Mucosa of descending colon (tissue), 3 donors: ENCODE results near the gene ACSF2. TPM values are rescaled to one million over a fixed set of nuclear protein-coding genes. Genes with fewer than 3 reads are reported as not detected.
A peak's percentile ranks its signal among the peaks of the same experiment; 100 is the strongest.

Source experiments
- ATAC-seq: fragments of 200-7000 bp; cut with Tn5 transposase; one replicate; pipeline ENCODE4 v1.9.1; 2020; ENCODE audit warnings: mild to moderate bottlenecking, moderate library complexity
- DNase-seq, 3 donors: peaks; one replicate each; pipeline ENCODE4 v3.0.0-alpha.2; 2020
- H3K36me3 ChIP-seq: fragments of 200-600 bp; one replicate; pipeline ENCODE4 v1.8.0; 2021; ENCODE audit warnings: low read depth, mild to moderate bottlenecking
- H3K4me1 ChIP-seq: fragments of 200-600 bp; one replicate; pipeline ENCODE4 v1.8.0; 2021; ENCODE audit warnings: low read depth, mild to moderate bottlenecking
- H3K4me3 ChIP-seq: fragments of 200-600 bp; one replicate; pipeline ENCODE4 v1.8.0; 2021; ENCODE audit warnings: mild to moderate bottlenecking
- H3K9me3 ChIP-seq: fragments of 200-600 bp; one replicate; pipeline ENCODE4 v1.8.0; 2021; ENCODE audit warnings: mild to moderate bottlenecking
- intact Hi-C, 2 donors: fragments of 100-400 bp; cut with DNase I in 1 of 2; cut with micrococcal nuclease in 1 of 2; formaldehyde crosslinking; loops; one replicate each; pipeline versions ENCODE4 v1.11.0 to v1.11.1; 2022; cut with DNase I, micrococcal nuclease
- total RNA-seq, 3 donors: library from RNA; stranded (reverse); fragmentation: NEBNext Ultra II Directional in 2 of 3; extraction: Animal tissue kit (Norgen Biotek cat#: 25700) in 2 of 3; gene quantifications; one replicate each; pipeline versions ENCODE4 v1.2.1 to v1.2.4, GENCODE V29; 2021 to 2023
- TF ChIP-seq, protein P1 (sequence below): fragments of 200-600 bp; IDR thresholded peaks from one replicate; pipeline ENCODE4 v1.8.0; 2022; ENCODE audit warnings: antibody characterized with exemption, mild to moderate bottlenecking
- donor health status: DM: no; HTN: no; CAD: no; lungs with moderate emphysema.
- donor health status: DM: no; HTN: no; CAD: no.
- donor health status: DM: no; HTN: yes; CAD: no.

Gene ACSF2
- total RNA-seq, 3 donors from 2014 or later = 79.7 to 246 (median 99.4) TPM

DNA sequence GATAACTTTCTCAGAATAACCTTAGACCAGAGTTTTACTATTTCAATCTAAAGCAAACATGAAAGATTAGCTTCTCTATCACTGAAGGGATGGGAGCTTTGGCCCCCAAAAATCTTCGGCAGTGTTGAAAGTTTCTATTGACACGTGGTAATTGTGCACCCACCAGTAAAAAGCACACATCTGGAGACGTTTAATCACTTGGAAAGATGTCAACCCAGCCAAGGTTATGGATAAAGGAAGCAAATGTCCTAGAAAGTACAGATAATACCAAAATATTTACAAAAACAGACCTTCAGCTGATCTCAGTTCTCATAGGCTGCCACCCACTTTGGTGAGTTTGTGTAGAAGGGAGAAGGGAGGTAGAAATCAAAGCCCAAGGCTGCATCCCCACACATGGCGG lies 87.5 kb downstream of the ACSF2 start:
- Histone ChIP-seq H3K4me1 (peaks cover 3% of the 10 kb centered on the region), H3K4me3 (no peak overlapping the region), H3K9me3 (no peaks in the 10 kb centered on the region), H3K36me3 (no peaks in the 10 kb centered on the region)
- intact Hi-C loops = no loop called here
- DNase-seq (no peak), ATAC-seq (no peak)
- TF ChIP-seq, protein P1, sequence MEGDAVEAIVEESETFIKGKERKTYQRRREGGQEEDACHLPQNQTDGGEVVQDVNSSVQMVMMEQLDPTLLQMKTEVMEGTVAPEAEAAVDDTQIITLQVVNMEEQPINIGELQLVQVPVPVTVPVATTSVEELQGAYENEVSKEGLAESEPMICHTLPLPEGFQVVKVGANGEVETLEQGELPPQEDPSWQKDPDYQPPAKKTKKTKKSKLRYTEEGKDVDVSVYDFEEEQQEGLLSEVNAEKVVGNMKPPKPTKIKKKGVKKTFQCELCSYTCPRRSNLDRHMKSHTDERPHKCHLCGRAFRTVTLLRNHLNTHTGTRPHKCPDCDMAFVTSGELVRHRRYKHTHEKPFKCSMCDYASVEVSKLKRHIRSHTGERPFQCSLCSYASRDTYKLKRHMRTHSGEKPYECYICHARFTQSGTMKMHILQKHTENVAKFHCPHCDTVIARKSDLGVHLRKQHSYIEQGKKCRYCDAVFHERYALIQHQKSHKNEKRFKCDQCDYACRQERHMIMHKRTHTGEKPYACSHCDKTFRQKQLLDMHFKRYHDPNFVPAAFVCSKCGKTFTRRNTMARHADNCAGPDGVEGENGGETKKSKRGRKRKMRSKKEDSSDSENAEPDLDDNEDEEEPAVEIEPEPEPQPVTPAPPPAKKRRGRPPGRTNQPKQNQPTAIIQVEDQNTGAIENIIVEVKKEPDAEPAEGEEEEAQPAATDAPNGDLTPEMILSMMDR = no peak

DNA sequence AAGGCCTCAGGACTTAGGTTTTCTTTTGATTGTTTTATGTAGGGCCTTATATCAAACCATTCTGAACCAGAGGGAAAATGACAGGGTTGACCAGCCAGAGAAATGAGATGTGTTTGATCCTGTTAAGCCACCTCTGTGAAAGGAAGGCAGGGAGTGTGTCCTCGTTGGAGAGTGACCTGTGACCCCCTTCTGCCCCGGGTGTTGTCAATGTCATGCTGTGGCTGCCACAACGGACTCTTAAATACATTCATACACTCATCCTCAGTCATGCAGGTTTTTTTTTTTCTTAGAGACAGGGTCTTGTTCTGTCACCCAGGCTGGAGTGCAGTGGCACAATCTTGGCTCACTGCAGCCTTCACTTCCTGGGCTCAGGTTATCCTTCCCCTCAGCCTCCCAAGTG lies 88.4 kb downstream of the ACSF2 start:
- H3K4me1 ChIP-seq = peaks cover 3% of the 10 kb centered on the region
- TF ChIP-seq, protein P1 = no peak
- no peak overlapping the region for H3K4me3 ChIP-seq
- no peaks in the 10 kb centered on the region for H3K9me3 ChIP-seq
- no peaks in the 10 kb centered on the region for H3K36me3 ChIP-seq
- intact Hi-C loops = no loop called here
- ATAC-seq (no peak), DNase-seq (peak in 1 of 3 donors; percentile 10)

DNA sequence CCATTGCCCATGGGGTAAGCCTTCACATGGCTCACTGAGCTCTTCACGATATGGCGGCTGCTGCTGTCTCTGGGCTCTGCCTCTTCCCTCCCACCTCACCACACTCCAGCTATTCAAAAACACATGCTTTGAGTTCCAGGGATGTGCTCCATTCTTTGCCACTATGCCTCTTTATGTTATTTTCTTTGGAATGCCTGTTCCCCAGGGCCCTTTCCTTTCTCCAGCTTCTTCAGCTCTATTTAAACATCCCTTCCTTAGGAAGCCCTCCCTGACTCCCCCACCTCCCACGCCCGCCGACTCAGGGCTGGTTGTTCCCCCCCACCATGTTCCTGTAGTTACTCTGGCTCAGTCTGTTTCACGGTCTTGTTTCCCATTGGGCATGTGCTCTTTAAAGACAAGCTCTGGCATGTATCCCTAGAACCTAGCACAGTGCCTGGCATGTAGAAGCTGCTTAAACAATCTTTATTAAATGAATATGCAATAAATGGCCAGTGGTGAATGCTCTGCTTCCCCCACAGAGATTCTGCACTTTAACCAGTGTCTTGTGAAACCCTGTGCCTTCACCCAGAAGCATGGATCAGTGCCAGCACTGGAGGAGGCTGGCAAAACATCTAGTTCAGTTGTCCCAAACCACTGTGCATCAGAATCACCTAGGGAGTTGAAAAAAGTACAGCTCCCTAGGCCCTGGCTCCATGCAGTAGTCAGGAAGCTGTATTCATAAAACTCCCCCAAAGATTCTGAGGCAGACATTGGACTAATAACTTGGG lies 89.1 kb downstream of the ACSF2 start:
- intact Hi-C loops = no loop called here
- H3K9me3 ChIP-seq = no peaks in the 10 kb centered on the region
- no peak overlapping the region for H3K4me3 ChIP-seq
- peaks cover 3% of the 10 kb centered on the region for H3K4me1 ChIP-seq
- TF ChIP-seq, protein P1 = no peak
- DNase-seq (peak in 1 of 3 donors; percentile 31), ATAC-seq (no peak)
- no peaks in the 10 kb centered on the region for H3K36me3 ChIP-seq

DNA sequence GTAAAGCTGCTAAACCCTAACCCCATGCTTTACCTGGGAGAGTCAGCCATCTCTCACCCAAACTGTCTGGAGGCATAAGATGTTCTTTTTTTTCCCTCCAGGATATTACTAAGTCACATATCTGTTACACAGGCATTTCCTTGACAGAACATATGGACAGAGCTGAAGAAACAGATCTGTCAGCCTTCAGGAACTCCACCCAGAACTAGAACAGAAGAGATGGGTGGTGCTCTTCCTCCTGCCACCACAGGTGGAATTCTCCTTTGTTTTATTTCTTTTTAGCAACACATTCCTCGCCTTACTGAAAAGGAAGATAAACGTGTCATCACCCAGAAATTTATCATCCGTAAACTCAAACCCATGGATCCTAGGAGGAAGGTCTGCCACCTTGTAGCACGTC lies 91.0 kb downstream of the ACSF2 start:
- no peak for DNase-seq
- intact Hi-C loops = no loop called here
- no peaks in the 10 kb centered on the region for H3K36me3 ChIP-seq
- H3K9me3 ChIP-seq = no peaks in the 10 kb centered on the region
- peaks cover 3% of the 10 kb centered on the region for H3K4me1 ChIP-seq
- TF ChIP-seq, protein P1 = no peak
- peak; percentile 65 for ATAC-seq
- no peak overlapping the region for H3K4me3 ChIP-seq

DNA sequence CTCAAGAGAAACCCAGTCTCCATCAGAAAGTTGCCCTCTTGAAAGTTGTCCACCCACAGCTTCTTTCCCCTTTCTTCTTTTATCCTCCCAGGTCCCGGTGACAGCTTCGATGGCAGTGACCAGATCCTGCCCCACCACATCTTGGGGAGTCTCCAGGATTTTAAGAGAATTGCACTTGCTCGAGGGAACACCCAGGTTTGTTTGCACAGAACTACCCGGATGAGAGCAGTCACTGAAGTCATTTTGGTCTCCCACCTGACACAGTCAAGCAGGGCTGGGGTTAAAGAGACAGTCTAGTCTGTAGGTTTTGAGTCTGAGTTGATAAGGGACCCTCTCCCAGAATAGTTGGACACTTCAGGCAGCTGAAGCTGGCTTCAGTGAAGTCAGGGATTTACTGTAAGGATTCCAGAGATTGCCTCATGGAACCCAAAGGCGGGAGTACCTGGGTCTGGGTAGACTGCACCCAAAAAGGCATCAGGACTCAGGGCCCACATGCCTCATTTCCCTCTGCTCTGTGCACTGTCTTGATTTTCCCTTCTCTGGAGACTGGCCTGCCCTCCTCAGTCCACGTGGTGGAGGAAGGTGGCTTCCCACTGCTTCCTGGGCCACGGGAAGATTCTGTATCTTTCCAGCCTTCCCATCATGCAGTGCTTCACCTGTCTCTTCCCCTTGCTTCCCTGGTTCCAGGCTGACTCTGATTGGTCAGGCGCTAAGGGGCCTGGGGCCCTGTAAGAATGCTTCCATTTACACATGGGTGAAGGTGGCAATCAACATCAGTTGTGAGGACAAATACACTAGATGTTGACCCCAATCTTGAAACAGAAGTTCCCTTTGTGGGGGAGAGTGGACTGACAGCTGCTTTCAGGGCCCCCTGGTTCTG lies 91.7 kb downstream of the ACSF2 start:
- Histone ChIP-seq H3K36me3 (no peaks in the 10 kb centered on the region), H3K9me3 (no peaks in the 10 kb centered on the region), H3K4me3 (no peak overlapping the region), H3K4me1 (peaks cover 3% of the 10 kb centered on the region)
- TF ChIP-seq, protein P1 = no peak
- DNase-seq (no peak), ATAC-seq (peak; percentile 57)
- intact Hi-C loops = no loop called here
